ENCODE results near the gene RNF152.

DNA sequence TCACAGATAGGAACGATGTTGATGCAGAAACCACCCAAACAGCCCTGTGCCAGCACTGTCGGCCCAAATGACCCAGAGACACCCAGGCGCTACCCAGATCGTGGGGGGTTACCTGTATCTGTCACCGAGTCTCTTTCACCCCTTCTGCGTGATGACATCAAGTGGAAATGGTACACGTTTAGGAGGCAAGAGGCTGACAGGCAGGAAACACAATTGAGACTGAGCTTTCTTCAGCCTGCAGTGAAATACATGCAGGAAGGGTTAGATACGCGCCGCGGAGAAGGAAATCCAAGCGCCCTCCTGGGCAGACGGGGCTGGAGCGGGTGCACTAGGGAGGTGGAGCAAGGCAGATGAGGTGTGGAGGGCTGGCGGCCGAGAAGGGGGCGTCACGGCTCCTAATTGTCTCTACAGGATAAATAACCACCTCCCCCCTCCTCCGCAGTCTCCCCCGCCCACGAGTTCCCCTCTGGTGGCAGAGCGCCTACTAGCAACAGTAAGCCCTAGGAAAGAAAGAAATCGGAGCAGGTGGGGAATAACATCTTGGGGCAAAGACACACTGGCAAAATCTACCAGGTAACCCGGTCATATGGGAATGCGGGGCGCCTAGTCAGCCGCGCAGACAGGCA is at the start of gene RNF152:
- TF ChIP-seq, protein P1, sequence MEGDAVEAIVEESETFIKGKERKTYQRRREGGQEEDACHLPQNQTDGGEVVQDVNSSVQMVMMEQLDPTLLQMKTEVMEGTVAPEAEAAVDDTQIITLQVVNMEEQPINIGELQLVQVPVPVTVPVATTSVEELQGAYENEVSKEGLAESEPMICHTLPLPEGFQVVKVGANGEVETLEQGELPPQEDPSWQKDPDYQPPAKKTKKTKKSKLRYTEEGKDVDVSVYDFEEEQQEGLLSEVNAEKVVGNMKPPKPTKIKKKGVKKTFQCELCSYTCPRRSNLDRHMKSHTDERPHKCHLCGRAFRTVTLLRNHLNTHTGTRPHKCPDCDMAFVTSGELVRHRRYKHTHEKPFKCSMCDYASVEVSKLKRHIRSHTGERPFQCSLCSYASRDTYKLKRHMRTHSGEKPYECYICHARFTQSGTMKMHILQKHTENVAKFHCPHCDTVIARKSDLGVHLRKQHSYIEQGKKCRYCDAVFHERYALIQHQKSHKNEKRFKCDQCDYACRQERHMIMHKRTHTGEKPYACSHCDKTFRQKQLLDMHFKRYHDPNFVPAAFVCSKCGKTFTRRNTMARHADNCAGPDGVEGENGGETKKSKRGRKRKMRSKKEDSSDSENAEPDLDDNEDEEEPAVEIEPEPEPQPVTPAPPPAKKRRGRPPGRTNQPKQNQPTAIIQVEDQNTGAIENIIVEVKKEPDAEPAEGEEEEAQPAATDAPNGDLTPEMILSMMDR (IDR thresholded peaks at IDR 0.05), result no peak
- TF ChIP-seq EP300 (IDR thresholded peaks at IDR 0.05) (no peak), POLR2A (IDR thresholded peaks at IDR 0.05) (no peak)
